ENCODE data around the gene CYP21A2.
"Not testable (repeated sequence)": the region's sequence is repeated elsewhere in the genome, so short reads cannot be mapped to it uniquely, and the experiment has no call there.

The CYP21A2 gene

DNA sequence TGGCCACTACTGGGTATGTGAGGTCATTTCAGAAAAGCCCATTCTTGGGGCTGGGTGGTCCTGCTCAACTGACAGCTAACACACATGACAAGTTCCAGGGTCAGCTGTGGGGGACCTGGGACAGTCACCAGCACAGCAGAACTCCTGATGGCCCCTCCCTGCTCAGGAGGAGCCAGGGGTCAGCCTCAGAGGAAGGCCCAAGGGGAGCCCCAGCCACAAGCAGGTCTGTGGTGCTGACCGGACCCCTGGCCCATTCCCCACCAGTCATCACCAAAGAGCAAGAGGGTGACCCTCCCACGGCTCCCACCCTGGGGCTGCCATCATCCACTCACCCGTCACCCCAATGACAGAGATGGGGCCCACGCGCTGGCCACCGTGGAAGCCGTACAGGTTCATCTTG is 18.0 kb downstream of the CYP21A2 start:
- no peak for DNase-seq

DNA sequence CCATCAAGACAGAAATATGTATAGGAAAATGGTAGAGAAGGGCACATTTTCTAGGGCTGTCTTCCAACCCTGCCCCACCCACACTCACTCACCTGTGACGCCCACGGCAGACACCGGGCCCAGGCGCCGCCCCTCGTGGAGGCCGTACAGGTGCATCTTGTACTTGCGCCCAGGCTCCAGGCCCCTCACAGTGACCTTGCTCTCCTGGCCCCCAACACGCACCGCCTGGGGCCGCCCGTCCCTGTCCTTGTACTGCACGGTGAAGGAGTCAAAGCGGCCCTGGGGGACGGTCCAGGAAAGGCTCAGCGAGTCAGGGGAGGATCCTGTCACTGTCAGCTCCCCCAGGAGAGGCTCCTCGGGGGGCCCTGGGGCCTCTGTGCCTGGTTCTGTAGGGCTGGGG is 19.8 kb downstream of the CYP21A2 start:
- no peak for DNase-seq

DNA sequence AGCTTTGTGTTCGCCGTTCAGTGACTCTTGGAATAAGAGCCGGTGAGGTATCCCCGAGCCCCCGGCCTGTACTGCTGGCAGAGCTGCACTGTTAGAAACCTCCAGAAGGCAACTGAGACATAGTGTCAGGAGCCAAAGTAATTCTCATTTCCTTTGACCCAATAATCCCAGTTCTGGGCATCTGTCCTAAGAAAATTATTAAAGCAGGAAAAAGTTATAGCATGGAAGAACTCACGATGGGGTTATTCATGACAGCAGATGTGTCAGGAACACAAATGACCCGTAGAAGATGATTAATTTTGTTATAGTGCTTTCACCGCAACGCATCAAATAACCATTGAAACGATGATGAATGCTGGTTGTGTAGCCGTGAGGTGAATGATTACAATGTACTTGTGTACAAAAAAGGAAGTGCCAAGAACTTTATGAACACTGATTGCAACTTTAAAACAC is 20.3 kb downstream of the CYP21A2 start:
- no peak for DNase-seq

- no peak for DNase-seq
Observed at GRCh38 chr6:32060966-32061655, 22.9 kb downstream of the CYP21A2 start.

- DNase-seq, result no peak
Observed at GRCh38 chr6:32064706-32065105, 26.5 kb downstream of the CYP21A2 start.

DNA sequence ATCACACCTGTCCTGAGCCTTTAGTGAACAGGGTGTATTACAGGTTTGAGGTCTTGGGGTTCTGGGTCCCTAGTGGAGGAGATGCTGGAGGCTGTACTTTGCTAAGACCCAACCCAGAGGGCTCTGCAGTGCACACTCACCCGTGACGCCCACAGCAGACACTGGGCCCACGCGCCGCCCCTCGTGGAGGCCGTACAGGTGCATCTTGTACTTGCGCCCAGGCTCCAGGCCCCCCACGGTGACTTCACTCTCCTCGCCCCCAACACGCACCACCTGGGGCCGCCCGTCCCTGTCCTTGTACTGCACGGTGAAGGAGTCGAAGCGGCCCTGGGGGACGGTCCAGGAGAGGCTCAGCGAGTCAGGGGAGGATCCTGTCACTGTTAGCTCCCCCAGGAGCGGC is 29.3 kb downstream of the CYP21A2 start:
- DNase-seq, result not testable (repeated sequence)

- not testable (repeated sequence) for DNase-seq
Observed at GRCh38 chr6:32068315-32068714, 30.1 kb downstream of the CYP21A2 start.

DNA sequence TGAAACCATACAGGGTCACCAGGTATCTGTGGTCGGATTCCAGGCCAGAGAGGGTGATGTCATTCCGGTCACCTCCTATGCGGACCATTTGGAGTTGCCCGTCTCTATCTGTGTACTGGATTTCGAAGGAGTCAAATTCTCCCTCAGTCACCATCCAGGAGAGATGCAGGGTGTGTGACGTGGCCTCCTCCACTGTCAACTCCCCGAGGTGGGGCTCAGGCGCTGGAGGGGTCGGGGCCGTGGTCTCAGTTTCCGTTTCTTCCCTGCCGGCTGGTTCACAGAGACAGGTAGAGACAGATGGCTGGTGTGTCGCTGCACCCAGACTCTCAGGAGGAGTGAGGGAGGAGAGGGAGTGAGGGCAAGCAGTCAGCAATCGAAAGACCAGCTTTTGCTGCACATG is 30.7 kb downstream of the CYP21A2 start:
- no peak for DNase-seq

- DNase-seq, result no peak
Observed at GRCh38 chr6:32069460-32069859, 31.2 kb downstream of the CYP21A2 start.

DNA sequence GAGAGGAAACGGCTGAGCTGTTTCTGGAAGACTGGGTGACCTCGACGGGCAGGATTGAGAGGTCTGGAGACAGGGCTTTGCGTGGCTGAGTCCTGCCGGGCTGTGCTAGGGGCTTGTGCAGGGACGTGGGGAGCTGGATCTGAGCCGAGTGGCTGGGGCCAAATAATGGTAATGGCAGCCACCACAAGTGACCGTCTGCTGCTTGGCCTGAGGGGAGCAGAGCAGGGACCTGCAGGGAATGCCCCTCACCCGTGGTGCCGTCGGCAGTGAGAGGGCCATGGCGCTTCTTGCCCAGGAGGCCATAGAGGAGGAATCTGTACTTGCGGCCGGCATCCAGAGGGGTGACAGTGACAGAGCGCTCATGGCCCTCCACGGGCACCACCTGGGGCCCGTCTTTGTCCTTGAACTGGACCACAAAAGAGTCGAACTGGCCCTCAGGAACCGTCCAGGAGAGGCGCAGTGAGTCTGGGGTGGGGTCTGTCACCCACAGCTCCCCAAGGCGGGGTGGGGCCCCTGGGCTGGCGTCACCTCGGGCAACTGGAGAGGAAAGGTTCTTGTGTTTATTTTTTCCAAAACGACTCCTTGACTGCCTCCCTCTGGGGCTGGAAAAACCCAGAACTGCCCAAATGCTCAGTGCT is 31.8 kb downstream of the CYP21A2 start:
- no peak for DNase-seq

GRCh38 chr6:32070814-32071543 is 32.8 kb downstream of the CYP21A2 start:
- no peak for DNase-seq

DNA sequence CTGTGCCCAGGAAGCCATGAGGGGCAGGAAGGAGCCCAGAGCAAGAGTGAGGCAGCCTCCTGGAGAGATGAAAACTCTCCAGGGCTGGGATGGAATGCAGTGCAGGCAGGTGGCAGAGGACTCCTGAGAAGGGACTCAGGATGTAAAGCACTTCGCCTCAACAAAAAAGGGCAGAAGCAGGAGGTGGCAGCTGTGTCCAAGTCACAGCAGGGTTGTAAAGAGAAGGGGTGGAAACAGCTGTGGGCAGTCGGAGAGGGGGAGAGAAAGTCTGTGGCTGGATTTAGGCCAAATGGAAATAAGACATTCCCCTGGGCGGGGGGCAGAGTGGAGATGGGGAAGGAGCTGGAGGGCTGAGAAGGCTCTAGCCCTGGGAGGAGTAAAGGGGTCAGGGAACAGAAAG is 34.9 kb downstream of the CYP21A2 start:
- no peak for DNase-seq

- no peak for DNase-seq
Observed at GRCh38 chr6:32073613-32074012, 35.4 kb downstream of the CYP21A2 start.

DNA sequence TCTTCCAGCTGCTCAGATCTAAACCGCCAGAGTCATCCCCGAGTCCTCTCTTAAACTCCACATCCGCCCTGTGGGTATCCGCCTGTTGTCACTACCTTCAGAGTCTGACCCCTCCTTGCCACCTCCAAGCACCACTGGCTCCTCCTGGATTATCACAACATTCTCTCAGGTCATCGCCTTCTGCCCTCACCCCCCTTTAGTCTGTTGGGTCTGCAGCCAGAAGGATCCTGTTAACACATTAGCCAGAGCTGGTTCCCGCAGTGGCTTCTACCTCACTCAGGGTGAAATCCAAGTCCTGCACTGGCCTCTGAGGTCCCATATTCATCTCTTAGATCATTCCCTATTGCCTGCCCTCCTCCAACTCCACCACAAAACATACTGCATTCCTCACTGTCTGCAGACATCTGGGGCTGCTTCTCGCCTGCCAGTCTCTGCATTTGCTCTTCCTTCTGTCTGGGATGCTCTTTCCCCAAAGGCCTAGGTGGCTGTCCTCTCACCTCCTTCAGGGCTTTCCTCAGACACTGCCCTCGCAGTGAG is 36.8 kb downstream of the CYP21A2 start:
- no peak for DNase-seq

- no peak for DNase-seq
Observed at GRCh38 chr6:32075781-32076180, 37.6 kb downstream of the CYP21A2 start.

DNA sequence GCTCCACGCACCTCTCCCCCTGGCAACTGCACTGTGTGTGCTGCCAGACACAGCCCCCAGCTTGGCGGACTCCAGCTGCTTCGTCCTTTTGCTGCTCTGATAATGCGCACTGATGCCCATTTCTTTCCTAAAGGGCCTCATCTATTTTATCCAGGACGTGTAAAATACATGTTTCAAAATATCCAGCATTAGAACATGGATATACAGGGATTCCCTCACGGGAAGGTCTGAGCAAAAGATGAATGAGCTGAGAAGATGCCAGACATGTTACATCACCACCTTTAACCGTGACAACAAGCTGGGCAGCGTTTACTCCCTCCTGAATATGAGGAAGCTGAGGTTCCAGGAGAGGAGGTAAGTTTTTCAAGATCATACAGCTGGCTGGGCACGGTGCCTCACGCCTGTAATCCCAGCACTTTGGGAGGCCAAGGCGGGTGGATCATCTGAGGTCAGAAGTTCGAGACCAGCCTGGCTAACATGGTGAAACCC is 38.1 kb downstream of the CYP21A2 start:
- DNase-seq, result no peak

GRCh38 chr6:32079566-32080290 is 41.5 kb downstream of the CYP21A2 start:
- DNase-seq, result no peak

GRCh38 chr6:32081168-32081990 is 43.2 kb downstream of the CYP21A2 start:
- DNase-seq, result no peak

DNA sequence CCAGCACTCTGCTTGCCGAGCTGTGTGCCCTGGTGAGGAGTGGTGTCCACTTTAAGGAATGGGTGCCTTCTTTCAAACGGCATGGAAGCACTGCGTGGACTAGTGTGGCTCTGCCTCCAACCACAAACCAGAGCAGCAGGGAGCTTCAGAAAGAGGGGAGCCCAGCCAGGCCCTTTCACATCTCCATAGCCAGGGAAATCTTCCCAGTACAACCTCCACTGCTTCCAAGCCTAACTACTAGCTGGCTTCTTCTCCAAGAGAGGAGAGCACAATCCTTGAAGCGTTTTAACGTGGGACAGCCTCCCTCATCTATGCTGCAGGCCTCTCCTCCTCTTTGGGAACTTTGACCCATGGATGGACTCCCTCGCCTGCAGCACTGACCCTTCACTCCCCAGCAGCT is 44.3 kb downstream of the CYP21A2 start:
- no peak for DNase-seq

GRCh38 chr6:32082935-32083334 is 44.7 kb downstream of the CYP21A2 start:
- DNase-seq, result no peak

DNA sequence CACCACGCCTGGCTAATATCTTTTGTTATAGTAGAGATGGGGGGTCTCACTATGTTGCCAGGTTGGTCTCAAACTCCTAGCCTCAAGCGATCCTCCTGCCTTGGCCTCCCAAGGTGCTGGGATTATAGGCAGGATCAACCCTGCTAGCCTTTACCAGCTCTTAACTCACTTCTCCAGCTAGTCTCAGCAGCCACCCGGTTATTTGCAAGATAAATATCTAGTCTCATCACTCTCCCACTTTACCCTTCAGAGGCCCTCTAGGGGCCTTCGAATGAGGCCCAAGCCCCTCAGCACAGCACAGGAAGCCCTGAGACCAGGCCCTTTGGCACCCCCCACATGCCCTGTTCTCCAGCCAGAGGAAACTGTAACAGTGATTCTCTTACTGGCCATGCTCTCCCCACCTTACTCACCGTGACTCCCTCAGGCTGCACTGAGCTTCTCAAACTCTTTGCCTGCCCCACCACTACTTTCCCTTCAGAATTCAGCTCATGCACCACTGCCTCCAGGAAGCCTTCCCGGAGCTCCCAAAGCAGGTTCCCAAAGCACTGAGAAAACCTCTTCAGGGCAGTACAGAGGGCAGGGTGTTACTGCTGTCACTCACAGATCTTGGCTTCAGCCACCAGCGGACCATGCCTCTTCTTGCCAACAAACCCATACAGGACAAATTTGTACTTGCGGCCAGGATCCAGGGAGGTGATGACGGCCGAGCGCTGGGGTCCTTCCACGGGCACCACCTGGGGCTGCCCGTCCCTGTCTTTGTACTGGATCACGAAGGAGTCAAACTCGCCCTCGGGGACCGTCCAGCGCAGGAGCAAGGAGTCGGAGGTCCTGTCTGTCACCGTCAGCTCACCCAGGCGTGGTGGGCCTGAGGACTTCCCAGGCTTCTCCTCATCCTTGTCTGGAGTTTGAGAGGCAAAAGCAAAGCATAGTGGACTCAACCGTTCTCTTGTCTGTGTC is 45.9 kb downstream of the CYP21A2 start:
- no peak for DNase-seq
